Astrocyte of the hippocampus (primary cell): Measurements from ENCODE around the gene FOXL3.
A peak's percentile ranks its signal among the peaks of the same experiment; 100 is the strongest.
"Not testable (repeated sequence)": the region's sequence is repeated elsewhere in the genome, so short reads cannot be mapped to it uniquely, and the experiment has no call there.

Experiments
- DNase-seq: peaks from one replicate; pipeline ENCODE4 v3.0.0; 2011; ENCODE audit warnings: low read depth, low spot score

FOXL3 gene

GRCh38 chr7:323410-323809, 33.4 kb downstream of the FOXL3 start:
- DNase-seq, result no peak

- no peak for DNase-seq
Measured at GRCh38 chr7:324011-324410, 34.0 kb downstream of the FOXL3 start.

GRCh38 chr7:325051-325798, 35.3 kb downstream of the FOXL3 start:
- no peak for DNase-seq

- DNase-seq, result no peak
Measured at GRCh38 chr7:325811-326210, 35.8 kb downstream of the FOXL3 start.

GRCh38 chr7:326273-326672, 36.3 kb downstream of the FOXL3 start:
- no peak for DNase-seq

- peak; percentile 46 for DNase-seq
Measured at GRCh38 chr7:326809-327232, 36.9 kb downstream of the FOXL3 start.

- DNase-seq, result no peak
Measured at GRCh38 chr7:327233-327931, 37.4 kb downstream of the FOXL3 start.

GRCh38 chr7:327991-328702, 38.2 kb downstream of the FOXL3 start:
- DNase-seq, result no peak

GRCh38 chr7:329691-330281, 39.8 kb downstream of the FOXL3 start:
- DNase-seq, result no peak

GRCh38 chr7:330511-331230, 40.7 kb downstream of the FOXL3 start:
- no peak for DNase-seq

GRCh38 chr7:332020-332517, 42.1 kb downstream of the FOXL3 start:
- no peak for DNase-seq

- DNase-seq, result peak; percentile 89
Measured at GRCh38 chr7:332646-333392, 42.8 kb downstream of the FOXL3 start.

GRCh38 chr7:333393-333764, 43.4 kb downstream of the FOXL3 start:
- peak; percentile 66 for DNase-seq

GRCh38 chr7:334618-335357, 44.8 kb downstream of the FOXL3 start:
- no peak for DNase-seq

GRCh38 chr7:335358-336148, 45.6 kb downstream of the FOXL3 start:
- DNase-seq, result no peak

GRCh38 chr7:336149-336533, 46.2 kb downstream of the FOXL3 start:
- not testable (repeated sequence) for DNase-seq

GRCh38 chr7:336810-337566, 47.0 kb downstream of the FOXL3 start:
- no peak for DNase-seq

- no peak for DNase-seq
Measured at GRCh38 chr7:337567-337951, 47.6 kb downstream of the FOXL3 start.
